HEK293 (cell line): ENCODE measurements around the gene TRIP11.

Experiments
- CTCF ChIA-PET: fragments of 350-600 bp; formaldehyde crosslinking; extraction: SDS; loops from one replicate; lab custom pipeline; 2021; ENCODE audit warnings: antibody characterized with exemption; lab: Yijun Ruan, JAX
- POLR2A ChIA-PET: fragments of 300-600 bp; formaldehyde crosslinking; extraction: SDS; loops from one replicate; lab custom pipeline; 2020; ENCODE audit warnings: antibody characterized with exemption, inconsistent platforms; lab: Yijun Ruan, JAX
- H3K27ac ChIP-seq: fragments of 200-500 bp; sonication (Bioruptor generic); 2 replicates; pipeline ENCODE4 v1.5.1; 2014; ENCODE audit warnings: low read depth, low read length, control low read depth, inconsistent platforms; ENCODE audit errors: extremely low read depth
- H3K36me3 ChIP-seq, 2 experiments: fragments of 200-500 bp in 1 of 2; sonication (Bioruptor generic) in 1 of 2; 1 replicate in 1 of 2; 2 replicates in 1 of 2; pipeline ENCODE4 v1.5.1; 2014 to 2017; ENCODE audit warnings: inconsistent platforms in 2 of 2, low read length in 2 of 2; ENCODE audit not compliant: control insufficient read depth in 2 of 2, insufficient read depth in 1 of 2
- H3K4me1 ChIP-seq: fragments of 200-500 bp; sonication (Bioruptor generic); 2 replicates; pipeline ENCODE4 v1.5.1; 2014; ENCODE audit warnings: mild to moderate bottlenecking, low read length, inconsistent platforms; ENCODE audit not compliant: control insufficient read depth, insufficient read depth
- H3K4me3 ChIP-seq: 2 replicates; pipeline ENCODE4 v1.5.1; 2011; ENCODE audit warnings: low read depth, mild to moderate bottlenecking, control low read depth, low read length, moderate library complexity
- H3K9me3 ChIP-seq: fragments of 200-500 bp; sonication (Bioruptor generic); 2 replicates; pipeline ENCODE4 v1.5.1; 2014; ENCODE audit warnings: low read depth, low read length, inconsistent platforms; ENCODE audit not compliant: control insufficient read depth, insufficient read depth
- SP7 ChIP-seq: fragments of 450-650 bp; formaldehyde crosslinking; IDR thresholded peaks from 2 replicates; pipeline ENCODE4 v1.5.1; 2016; ENCODE audit warnings: missing biosample characterization, missing genetic modification characterization
- TRIM28 ChIP-seq: IDR thresholded peaks from 2 replicates; pipeline ENCODE4 v1.6.1; 2011; ENCODE audit warnings: low read length, control low read depth, borderline replicate concordance
- ZBTB17 ChIP-seq: fragments of 450-650 bp; formaldehyde crosslinking; IDR thresholded peaks from 2 replicates; pipeline ENCODE4 v1.5.1; 2016; ENCODE audit warnings: missing biosample characterization, missing genetic modification characterization
- ZBTB48 ChIP-seq: fragments of 450-650 bp; formaldehyde crosslinking; IDR thresholded peaks from 2 replicates; pipeline ENCODE4 v1.5.1; 2016; ENCODE audit warnings: missing biosample characterization, missing genetic modification characterization
- ZNF133 ChIP-seq: fragments of 450-650 bp; formaldehyde crosslinking; IDR thresholded peaks from 2 replicates; pipeline ENCODE4 v1.5.1; 2016; ENCODE audit warnings: missing biosample characterization, missing genetic modification characterization
- ZNF175 ChIP-seq: fragments of 450-650 bp; formaldehyde crosslinking; IDR thresholded peaks from 2 replicates; pipeline ENCODE4 v1.5.1; 2016; ENCODE audit warnings: missing biosample characterization, missing genetic modification characterization
- ZNF19 ChIP-seq: fragments of 450-650 bp; formaldehyde crosslinking; IDR thresholded peaks from 2 replicates; pipeline ENCODE4; 2016; ENCODE audit warnings: missing biosample characterization, missing genetic modification characterization, low read depth
- ZNF302 ChIP-seq: fragments of 450-650 bp; formaldehyde crosslinking; IDR thresholded peaks from 2 replicates; pipeline ENCODE4 v1.5.1; 2016; ENCODE audit warnings: missing biosample characterization, missing genetic modification characterization, low read depth
- ZNF335 ChIP-seq: fragments of 450-650 bp; formaldehyde crosslinking; conservative IDR thresholded peaks from 2 replicates; pipeline ENCODE4 v1.5.1; 2016; ENCODE audit warnings: missing biosample characterization, missing genetic modification characterization
- ZNF391 ChIP-seq: fragments of 450-650 bp; formaldehyde crosslinking; IDR thresholded peaks from 2 replicates; pipeline ENCODE4 v1.5.1; 2016; ENCODE audit warnings: low read depth, missing biosample characterization, missing genetic modification characterization, borderline replicate concordance
- ZNF600 ChIP-seq: fragments of 450-650 bp; formaldehyde crosslinking; IDR thresholded peaks from 2 replicates; pipeline ENCODE4 v1.5.1; 2016; ENCODE audit warnings: missing biosample characterization, missing genetic modification characterization
- ZNF629 ChIP-seq: fragments of 450-650 bp; formaldehyde crosslinking; IDR thresholded peaks from 2 replicates; pipeline ENCODE4 v1.5.1; 2017; ENCODE audit warnings: missing biosample characterization, missing genetic modification characterization
- ZNF658 ChIP-seq: fragments of 450-650 bp; formaldehyde crosslinking; IDR thresholded peaks from 2 replicates; pipeline ENCODE4; 2016; ENCODE audit warnings: missing biosample characterization, missing genetic modification characterization
- ZNF660 ChIP-seq: fragments of 450-650 bp; IDR thresholded peaks from 2 replicates; pipeline ENCODE4 v1.5.1; 2018; ENCODE audit warnings: missing biosample characterization, mild to moderate bottlenecking, missing genetic modification characterization
- ZNF791 ChIP-seq: fragments of 450-650 bp; formaldehyde crosslinking; IDR thresholded peaks from 2 replicates; pipeline ENCODE4 v1.5.1; 2016; ENCODE audit warnings: missing biosample characterization, missing genetic modification characterization
- ZSCAN16 ChIP-seq: fragments of 450-650 bp; formaldehyde crosslinking; IDR thresholded peaks from 2 replicates; pipeline ENCODE4 v1.5.1; 2016; ENCODE audit warnings: missing biosample characterization, missing genetic modification characterization
- TF ChIP-seq, protein P1 (sequence below): fragments of 450-650 bp; formaldehyde crosslinking; IDR thresholded peaks from 2 replicates; pipeline ENCODE4 v1.5.1; 2016; ENCODE audit warnings: missing biosample characterization, missing genetic modification characterization, borderline replicate concordance
- TF ChIP-seq, protein P2 (sequence below): fragments of 450-650 bp; formaldehyde crosslinking; IDR thresholded peaks from 2 replicates; pipeline ENCODE4 v1.5.1; 2017; ENCODE audit warnings: missing biosample characterization, mild to moderate bottlenecking, missing genetic modification characterization, moderate library complexity
- TF ChIP-seq, protein P3 (sequence below): fragments of 450-650 bp; formaldehyde crosslinking; IDR thresholded peaks from 2 replicates; pipeline ENCODE4 v1.5.1; 2016; ENCODE audit warnings: missing biosample characterization, missing genetic modification characterization
- TF ChIP-seq, protein P4 (sequence below): fragments of 450-650 bp; formaldehyde crosslinking; conservative IDR thresholded peaks from 2 replicates; pipeline ENCODE4 v1.5.1; 2016; ENCODE audit warnings: low read depth, missing biosample characterization, missing genetic modification characterization

TRIP11 gene

DNA sequence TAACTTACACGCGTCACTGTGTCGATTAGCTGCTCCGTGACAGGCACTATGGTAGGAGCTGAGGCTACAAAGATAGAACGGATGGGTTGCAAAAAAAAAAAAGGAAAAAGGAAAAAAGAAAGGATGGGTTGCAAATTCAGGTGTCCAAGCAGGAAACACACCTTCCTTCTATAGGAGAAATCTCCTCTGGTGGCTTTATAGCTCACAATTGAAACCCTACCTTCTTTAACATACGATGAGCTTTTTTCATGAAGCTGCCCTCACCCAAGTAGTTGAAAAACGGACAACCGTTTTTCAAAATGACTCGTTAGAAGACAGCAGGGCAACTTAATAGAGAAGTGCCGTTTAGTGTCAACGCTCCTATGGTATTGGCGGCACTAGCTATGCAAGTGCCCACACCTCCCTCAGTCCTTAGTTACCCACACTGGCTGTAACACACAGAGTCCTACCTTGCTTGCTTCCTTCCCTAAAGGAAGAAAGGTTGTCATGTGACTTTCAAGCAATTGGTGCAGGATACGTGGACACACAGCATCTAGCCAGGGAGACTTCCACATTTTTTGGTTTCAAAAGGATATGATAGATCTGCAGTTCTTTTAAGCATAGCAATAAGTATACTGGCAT, 682 bp upstream of the TRIP11 start:
- H3K36me3 ChIP-seq, result peaks cover 2 to 4% of the 10 kb centered on the region in 2 experiments; a peak in 2 of 3 replicates
- CTCF ChIA-PET, result no interaction called here
- H3K9me3 ChIP-seq, result no peaks in the 10 kb centered on the region
- H3K4me3 ChIP-seq, result peak overlapping the region; percentile 82
- no peak for TF ChIP-seq ZNF660
- no peak for TF ChIP-seq ZNF175 (tag by site-specific recombination)
- TF ChIP-seq TRIM28, result no peak
- peak; percentile 8; the same call in 1 of the 2 replicates for TF ChIP-seq ZBTB17
- no peak for TF ChIP-seq ZNF133 (tag by site-specific recombination)
- no peak for TF ChIP-seq ZBTB48 (tag by site-specific recombination)
- no peak for TF ChIP-seq ZNF391 (tag by site-specific recombination)
- TF ChIP-seq, protein P1, sequence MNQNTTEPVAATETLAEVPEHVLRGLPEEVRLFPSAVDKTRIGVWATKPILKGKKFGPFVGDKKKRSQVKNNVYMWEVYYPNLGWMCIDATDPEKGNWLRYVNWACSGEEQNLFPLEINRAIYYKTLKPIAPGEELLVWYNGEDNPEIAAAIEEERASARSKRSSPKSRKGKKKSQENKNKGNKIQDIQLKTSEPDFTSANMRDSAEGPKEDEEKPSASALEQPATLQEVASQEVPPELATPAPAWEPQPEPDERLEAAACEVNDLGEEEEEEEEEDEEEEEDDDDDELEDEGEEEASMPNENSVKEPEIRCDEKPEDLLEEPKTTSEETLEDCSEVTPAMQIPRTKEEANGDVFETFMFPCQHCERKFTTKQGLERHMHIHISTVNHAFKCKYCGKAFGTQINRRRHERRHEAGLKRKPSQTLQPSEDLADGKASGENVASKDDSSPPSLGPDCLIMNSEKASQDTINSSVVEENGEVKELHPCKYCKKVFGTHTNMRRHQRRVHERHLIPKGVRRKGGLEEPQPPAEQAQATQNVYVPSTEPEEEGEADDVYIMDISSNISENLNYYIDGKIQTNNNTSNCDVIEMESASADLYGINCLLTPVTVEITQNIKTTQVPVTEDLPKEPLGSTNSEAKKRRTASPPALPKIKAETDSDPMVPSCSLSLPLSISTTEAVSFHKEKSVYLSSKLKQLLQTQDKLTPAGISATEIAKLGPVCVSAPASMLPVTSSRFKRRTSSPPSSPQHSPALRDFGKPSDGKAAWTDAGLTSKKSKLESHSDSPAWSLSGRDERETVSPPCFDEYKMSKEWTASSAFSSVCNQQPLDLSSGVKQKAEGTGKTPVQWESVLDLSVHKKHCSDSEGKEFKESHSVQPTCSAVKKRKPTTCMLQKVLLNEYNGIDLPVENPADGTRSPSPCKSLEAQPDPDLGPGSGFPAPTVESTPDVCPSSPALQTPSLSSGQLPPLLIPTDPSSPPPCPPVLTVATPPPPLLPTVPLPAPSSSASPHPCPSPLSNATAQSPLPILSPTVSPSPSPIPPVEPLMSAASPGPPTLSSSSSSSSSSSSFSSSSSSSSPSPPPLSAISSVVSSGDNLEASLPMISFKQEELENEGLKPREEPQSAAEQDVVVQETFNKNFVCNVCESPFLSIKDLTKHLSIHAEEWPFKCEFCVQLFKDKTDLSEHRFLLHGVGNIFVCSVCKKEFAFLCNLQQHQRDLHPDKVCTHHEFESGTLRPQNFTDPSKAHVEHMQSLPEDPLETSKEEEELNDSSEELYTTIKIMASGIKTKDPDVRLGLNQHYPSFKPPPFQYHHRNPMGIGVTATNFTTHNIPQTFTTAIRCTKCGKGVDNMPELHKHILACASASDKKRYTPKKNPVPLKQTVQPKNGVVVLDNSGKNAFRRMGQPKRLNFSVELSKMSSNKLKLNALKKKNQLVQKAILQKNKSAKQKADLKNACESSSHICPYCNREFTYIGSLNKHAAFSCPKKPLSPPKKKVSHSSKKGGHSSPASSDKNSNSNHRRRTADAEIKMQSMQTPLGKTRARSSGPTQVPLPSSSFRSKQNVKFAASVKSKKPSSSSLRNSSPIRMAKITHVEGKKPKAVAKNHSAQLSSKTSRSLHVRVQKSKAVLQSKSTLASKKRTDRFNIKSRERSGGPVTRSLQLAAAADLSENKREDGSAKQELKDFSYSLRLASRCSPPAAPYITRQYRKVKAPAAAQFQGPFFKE, result no peak
- TF ChIP-seq ZNF791, result no peak
- TF ChIP-seq ZNF658 (tag by site-specific recombination), result no peak
- TF ChIP-seq, protein P2, sequence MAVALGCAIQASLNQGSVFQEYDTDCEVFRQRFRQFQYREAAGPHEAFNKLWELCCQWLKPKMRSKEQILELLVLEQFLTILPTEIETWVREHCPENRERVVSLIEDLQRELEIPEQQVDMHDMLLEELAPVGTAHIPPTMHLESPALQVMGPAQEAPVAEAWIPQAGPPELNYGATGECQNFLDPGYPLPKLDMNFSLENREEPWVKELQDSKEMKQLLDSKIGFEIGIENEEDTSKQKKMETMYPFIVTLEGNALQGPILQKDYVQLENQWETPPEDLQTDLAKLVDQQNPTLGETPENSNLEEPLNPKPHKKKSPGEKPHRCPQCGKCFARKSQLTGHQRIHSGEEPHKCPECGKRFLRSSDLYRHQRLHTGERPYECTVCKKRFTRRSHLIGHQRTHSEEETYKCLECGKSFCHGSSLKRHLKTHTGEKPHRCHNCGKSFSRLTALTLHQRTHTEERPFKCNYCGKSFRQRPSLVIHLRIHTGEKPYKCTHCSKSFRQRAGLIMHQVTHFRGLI, result no peak
- TF ChIP-seq, protein P3, sequence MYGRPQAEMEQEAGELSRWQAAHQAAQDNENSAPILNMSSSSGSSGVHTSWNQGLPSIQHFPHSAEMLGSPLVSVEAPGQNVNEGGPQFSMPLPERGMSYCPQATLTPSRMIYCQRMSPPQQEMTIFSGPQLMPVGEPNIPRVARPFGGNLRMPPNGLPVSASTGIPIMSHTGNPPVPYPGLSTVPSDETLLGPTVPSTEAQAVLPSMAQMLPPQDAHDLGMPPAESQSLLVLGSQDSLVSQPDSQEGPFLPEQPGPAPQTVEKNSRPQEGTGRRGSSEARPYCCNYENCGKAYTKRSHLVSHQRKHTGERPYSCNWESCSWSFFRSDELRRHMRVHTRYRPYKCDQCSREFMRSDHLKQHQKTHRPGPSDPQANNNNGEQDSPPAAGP (tag by site-specific recombination), result no peak
- TF ChIP-seq ZNF335 (tag by site-specific recombination), result peak; percentile 66
- no peak for TF ChIP-seq ZNF19 (tag by site-specific recombination)
- TF ChIP-seq ZNF302 (tag by site-specific recombination), result no peak
- TF ChIP-seq SP7, result no peak
- 0 out of 2 replicates have a peak, but pooled peaks have one; percentile 9 for TF ChIP-seq ZNF600 (tag by site-specific recombination)
- TF ChIP-seq, protein P4, sequence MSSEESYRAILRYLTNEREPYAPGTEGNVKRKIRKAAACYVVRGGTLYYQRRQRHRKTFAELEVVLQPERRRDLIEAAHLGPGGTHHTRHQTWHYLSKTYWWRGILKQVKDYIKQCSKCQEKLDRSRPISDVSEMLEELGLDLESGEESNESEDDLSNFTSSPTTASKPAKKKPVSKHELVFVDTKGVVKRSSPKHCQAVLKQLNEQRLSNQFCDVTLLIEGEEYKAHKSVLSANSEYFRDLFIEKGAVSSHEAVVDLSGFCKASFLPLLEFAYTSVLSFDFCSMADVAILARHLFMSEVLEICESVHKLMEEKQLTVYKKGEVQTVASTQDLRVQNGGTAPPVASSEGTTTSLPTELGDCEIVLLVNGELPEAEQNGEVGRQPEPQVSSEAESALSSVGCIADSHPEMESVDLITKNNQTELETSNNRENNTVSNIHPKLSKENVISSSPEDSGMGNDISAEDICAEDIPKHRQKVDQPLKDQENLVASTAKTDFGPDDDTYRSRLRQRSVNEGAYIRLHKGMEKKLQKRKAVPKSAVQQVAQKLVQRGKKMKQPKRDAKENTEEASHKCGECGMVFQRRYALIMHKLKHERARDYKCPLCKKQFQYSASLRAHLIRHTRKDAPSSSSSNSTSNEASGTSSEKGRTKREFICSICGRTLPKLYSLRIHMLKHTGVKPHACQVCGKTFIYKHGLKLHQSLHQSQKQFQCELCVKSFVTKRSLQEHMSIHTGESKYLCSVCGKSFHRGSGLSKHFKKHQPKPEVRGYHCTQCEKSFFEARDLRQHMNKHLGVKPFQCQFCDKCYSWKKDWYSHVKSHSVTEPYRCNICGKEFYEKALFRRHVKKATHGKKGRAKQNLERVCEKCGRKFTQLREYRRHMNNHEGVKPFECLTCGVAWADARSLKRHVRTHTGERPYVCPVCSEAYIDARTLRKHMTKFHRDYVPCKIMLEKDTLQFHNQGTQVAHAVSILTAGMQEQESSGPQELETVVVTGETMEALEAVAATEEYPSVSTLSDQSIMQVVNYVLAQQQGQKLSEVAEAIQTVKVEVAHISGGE (tag by site-specific recombination), result peak; percentile 59
- TF ChIP-seq ZSCAN16, result no peak
- TF ChIP-seq ZNF629, result peak; percentile 26; the same call in 1 of the 2 replicates
- TF ChIP-seq, all 188 proteins: peak for 5
- Histone ChIP-seq H3K4me1 (peaks cover 12% of the 10 kb centered on the region; the same call in 1 of the 2 replicates), H3K27ac (peak overlapping the region; percentile 97)
- POLR2A ChIA-PET, result interaction anchor here (0.5 to 2.1 kb wide), 7 partner anchors 33 to 708 kb away, joined by 3 to 26 read pairs (median 3); partner anchors contain the start of genes ATXN3, CPSF2, LGMN and NDUFB1
